ENCODE measurements around the gene ENOX1. TPM values are rescaled to one million over a fixed set of nuclear protein-coding genes. Genes with fewer than 3 reads are reported as not detected.

ENOX1 gene
- total RNA-seq, 1 experiment from 2014 or later: 0.95 TPM

- H3K9me3 ChIP-seq (ENCODE audit: low read length): no peaks in the 10 kb centered on the region
- no peak overlapping the region for H3K4me2 ChIP-seq (ENCODE audit: low read length)
- ChIA-PET POLR2A (ENCODE audit: unreplicated experiment) (no interaction called here), CTCF (no interaction called here)
- no peak overlapping the region for H3K4me3 ChIP-seq (ENCODE audit: low read length)
- no peak overlapping the region for H3K9ac ChIP-seq (ENCODE audit: low read length)
- no peaks in the 10 kb centered on the region for H3K79me2 ChIP-seq (ENCODE audit: low read length)
- TF ChIP-seq CTCF (conservative IDR thresholded peaks at IDR 0.05; ENCODE audit: low read depth, low read length) (no peak), EZH2phosphoT487 (IDR thresholded peaks at IDR 0.05; ENCODE audit: borderline replicate concordance, low read length) (no peak), EZH2 (IDR thresholded peaks at IDR 0.05; ENCODE audit: low read length, unreplicated experiment) (no peak)
- no peaks in the 10 kb centered on the region for H4K20me1 ChIP-seq (ENCODE audit: low read length)
- DNase-seq (no peak), ATAC-seq (no peak)
- BruUV-seq (replicated peaks): no TSS peak
- H2AFZ ChIP-seq (ENCODE audit: low read length): no peak overlapping the region
- H3F3A ChIP-seq (ENCODE audit: low read length, unreplicated experiment): no peaks in the 10 kb centered on the region
- no peaks in the 10 kb centered on the region for H3K4me1 ChIP-seq (ENCODE audit: insufficient read depth, low read length)
- no peaks in the 10 kb centered on the region for H3K36me3 ChIP-seq (ENCODE audit: low read depth, low read length)
- H3K27ac ChIP-seq (ENCODE audit: low read length): no peak overlapping the region
- no peaks in the 10 kb centered on the region for H3K9me2 ChIP-seq (replicated peaks; ENCODE audit: low read length)
- H3K27me3 ChIP-seq (ENCODE audit: low read length): no peaks in the 10 kb centered on the region
- intact Hi-C loops (cut with micrococcal nuclease): no loop called here
Measured at GRCh38 chr13:43365039-43365344, 421.8 kb downstream of the ENOX1 start.

- intact Hi-C loops (cut with micrococcal nuclease): no loop called here
- no peak overlapping the region for H3K27ac ChIP-seq (ENCODE audit: low read length)
- H3K9me3 ChIP-seq (ENCODE audit: low read length): no peaks in the 10 kb centered on the region
- H2AFZ ChIP-seq (ENCODE audit: low read length): no peak overlapping the region
- no peak overlapping the region for H3K4me3 ChIP-seq (ENCODE audit: low read length)
- DNase-seq (no peak), ATAC-seq (no peak)
- H3K27me3 ChIP-seq (ENCODE audit: low read length): no peaks in the 10 kb centered on the region
- POLR2A ChIA-PET (ENCODE audit: unreplicated experiment): no interaction called here
- H3F3A ChIP-seq (ENCODE audit: low read length, unreplicated experiment): no peaks in the 10 kb centered on the region
- no peak overlapping the region for H3K9ac ChIP-seq (ENCODE audit: low read length)
- no peak overlapping the region for H3K4me2 ChIP-seq (ENCODE audit: low read length)
- no peaks in the 10 kb centered on the region for H3K36me3 ChIP-seq (ENCODE audit: low read depth, low read length)
- no peaks in the 10 kb centered on the region for H3K79me2 ChIP-seq (ENCODE audit: low read length)
- BruUV-seq (replicated peaks): no TSS peak
- H3K9me2 ChIP-seq (replicated peaks; ENCODE audit: low read length): no peaks in the 10 kb centered on the region
- no peaks in the 10 kb centered on the region for H3K4me1 ChIP-seq (ENCODE audit: insufficient read depth, low read length)
- no peaks in the 10 kb centered on the region for H4K20me1 ChIP-seq (ENCODE audit: low read length)
- CTCF ChIA-PET: no interaction called here
- TF ChIP-seq EZH2 (IDR thresholded peaks at IDR 0.05; ENCODE audit: low read length, unreplicated experiment) (no peak), CTCF (conservative IDR thresholded peaks at IDR 0.05; ENCODE audit: low read depth, low read length) (no peak), EZH2phosphoT487 (IDR thresholded peaks at IDR 0.05; ENCODE audit: borderline replicate concordance, low read length) (no peak)
Measured at GRCh38 chr13:43364210-43365038, 422.3 kb downstream of the ENOX1 start.

GRCh38 chr13:43363156-43363953 is 423.4 kb downstream of the ENOX1 start:
- no peaks in the 10 kb centered on the region for H4K20me1 ChIP-seq (ENCODE audit: low read length)
- H3K4me2 ChIP-seq (ENCODE audit: low read length): no peak overlapping the region
- H3K9ac ChIP-seq (ENCODE audit: low read length): no peak overlapping the region
- H3K9me3 ChIP-seq (ENCODE audit: low read length): no peaks in the 10 kb centered on the region
- no peaks in the 10 kb centered on the region for H3K27me3 ChIP-seq (ENCODE audit: low read length)
- ATAC-seq: no peak
- BruUV-seq (replicated peaks): no TSS peak
- CTCF ChIA-PET: no interaction called here
- no peaks in the 10 kb centered on the region for H3K9me2 ChIP-seq (replicated peaks; ENCODE audit: low read length)
- H3K79me2 ChIP-seq (ENCODE audit: low read length): no peaks in the 10 kb centered on the region
- H3F3A ChIP-seq (ENCODE audit: low read length, unreplicated experiment): no peaks in the 10 kb centered on the region
- TF ChIP-seq EZH2 (IDR thresholded peaks at IDR 0.05; ENCODE audit: low read length, unreplicated experiment) (no peak), EZH2phosphoT487 (IDR thresholded peaks at IDR 0.05; ENCODE audit: borderline replicate concordance, low read length) (no peak)
- POLR2A ChIA-PET (ENCODE audit: unreplicated experiment): no interaction called here
- intact Hi-C loops (cut with micrococcal nuclease): no loop called here
- no peak for DNase-seq
- H3K27ac ChIP-seq (ENCODE audit: low read length): no peak overlapping the region
- no peak overlapping the region for H2AFZ ChIP-seq (ENCODE audit: low read length)
- no peaks in the 10 kb centered on the region for H3K4me1 ChIP-seq (ENCODE audit: insufficient read depth, low read length)
- no peaks in the 10 kb centered on the region for H3K36me3 ChIP-seq (ENCODE audit: low read depth, low read length)
- H3K4me3 ChIP-seq (ENCODE audit: low read length): no peak overlapping the region
